DLD1 (cell line): ENCODE data around the gene DDHD1.
"Not testable (repeated sequence)": the region's sequence is repeated elsewhere in the genome, so short reads cannot be mapped to it uniquely, and the experiment has no call there.

Experiments used
- in situ Hi-C: cut with HindIII; loops from 2 replicates; pipeline ENCODE4 v1.10.0; 2017; ENCODE audit warnings: low sequenced_read_pairs

The DDHD1 gene

DNA sequence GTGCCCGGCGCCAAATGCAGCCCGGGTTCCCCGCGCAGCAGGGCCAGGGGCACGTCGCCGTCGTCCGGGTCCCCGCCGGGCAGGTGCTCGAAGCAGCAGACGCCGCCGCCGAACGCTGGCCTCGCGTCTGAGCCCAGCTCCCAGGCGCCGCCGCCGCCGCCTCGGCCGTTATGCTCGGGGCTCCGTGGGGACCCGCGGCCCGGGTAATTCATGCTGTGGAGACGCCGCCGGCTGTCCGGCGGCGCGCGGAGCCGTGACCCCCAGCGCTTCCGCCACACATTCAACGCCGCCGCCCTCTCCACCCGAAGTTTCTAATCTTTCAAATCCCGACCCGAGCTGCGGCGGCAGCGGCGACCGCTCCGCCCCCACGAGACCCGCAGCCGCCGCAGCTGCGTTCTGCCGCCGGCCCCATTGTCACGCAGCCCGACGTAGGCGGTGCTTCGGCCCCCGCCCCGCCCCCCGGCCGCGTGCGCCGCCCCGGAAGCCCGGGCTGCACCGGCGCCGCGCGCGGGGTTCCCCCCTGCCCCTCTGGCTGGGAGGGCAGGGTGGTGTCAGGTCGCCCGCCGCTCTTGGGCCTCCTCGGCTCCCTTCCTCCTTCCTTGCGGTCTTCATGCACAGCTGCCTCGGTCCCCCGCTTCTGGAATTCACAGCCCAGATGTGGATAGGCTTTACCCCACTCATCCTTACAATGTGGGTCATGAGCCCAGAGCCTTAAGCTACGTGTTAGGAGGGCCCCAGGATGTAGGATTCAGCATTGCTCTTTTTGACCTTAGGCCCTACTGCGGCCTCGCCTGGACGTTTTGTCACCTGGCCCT is at the start of gene DDHD1:
TSS of gene DDHD1 (minus strand) at position 437 of the 815 bp plus-strand sequence. CDS start at position 212, 225 bp downstream.
- in situ Hi-C loops = no loop called here

DNA sequence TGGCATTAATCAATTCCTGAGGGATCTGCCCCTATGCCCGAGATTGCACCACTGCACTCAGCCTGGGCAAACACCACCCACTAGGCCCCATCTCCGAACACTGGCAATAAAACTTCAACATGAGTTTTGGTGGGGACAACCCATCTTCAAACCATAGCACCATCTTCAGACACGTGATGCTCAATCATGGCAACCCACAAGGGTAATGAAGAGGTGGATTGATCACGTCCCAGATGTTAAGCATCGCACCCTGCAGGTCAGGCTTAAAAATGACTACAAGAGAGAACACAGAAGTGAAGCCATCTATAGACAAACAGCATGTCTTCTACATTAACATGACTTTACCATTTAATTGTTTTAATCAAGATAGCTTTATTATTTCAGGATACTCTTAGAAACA is 42.8 kb upstream of the DDHD1 start:
- in situ Hi-C loops = no loop called here

DNA sequence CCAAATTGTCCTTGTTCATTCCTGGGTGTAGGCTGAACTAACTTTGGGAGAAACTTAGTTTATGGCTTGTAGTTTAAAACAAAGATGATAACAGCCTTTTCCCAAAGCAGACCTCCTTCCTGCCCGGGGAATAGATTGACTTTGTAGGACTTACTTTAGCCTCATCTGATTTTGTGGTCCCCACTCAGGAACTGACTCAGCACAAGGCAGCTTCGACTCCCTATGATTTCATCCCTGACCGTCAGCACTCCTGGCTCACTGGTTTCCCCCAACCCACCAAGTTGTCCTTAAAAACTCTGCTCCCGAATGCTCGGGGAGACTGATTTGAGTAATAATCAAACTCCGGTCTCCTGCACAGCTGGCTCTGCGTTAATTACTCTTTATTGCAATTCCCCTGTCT is 40.1 kb upstream of the DDHD1 start:
- in situ Hi-C loops = no loop called here

DNA sequence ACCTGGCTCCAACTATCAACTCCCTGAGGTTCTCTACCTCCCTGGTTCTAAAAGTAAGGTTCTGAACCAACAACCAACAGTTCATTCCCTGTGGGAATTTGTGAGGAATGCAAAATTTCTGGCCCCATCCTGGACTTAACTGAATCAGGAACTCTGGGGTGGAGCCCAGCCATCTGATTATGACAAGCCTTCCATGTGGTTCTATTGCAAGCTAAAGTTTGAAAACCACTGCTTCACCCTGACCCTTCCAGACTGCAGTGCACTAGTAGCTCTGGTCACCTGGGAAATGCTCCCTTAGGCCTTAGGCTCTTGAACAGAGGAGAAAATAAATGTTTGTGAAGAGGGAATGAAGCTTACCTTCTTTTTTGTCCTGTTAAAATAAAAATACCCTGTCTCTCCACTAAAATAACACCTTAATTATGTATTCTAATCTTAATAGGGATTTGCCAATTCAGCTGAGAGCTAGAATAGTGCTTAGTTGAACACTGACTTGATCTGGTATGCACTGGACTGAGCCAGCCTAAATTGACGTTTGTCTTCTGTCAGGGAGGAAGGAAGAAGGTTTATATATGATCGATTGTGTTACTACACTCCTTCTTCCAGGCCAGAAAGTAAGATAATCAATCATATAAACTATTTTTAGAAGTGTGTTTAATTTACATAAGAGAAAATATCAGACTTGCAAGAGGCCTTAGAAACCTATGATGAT is 39.1 kb upstream of the DDHD1 start:
- in situ Hi-C loops = no loop called here

DNA sequence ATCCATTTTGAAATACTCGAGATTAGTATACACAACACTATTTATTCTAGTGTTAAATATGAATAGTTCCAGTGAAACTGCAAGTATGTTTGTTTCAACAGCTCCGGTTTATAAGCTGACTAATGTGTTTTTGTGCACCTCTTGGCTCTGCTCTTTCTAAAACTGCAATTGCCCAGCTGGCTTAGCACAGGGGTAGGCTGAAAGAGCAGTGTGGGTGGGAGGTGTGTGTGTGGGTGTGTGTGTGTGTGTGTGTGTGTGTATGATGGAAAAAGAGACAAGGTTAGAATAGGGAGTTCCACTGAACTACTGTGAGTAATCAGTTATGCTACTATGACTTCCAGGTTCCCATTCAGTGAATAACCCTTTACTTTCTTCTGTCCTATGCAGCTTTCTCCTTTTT is 37.8 kb upstream of the DDHD1 start:
- in situ Hi-C loops = no loop called here

DNA sequence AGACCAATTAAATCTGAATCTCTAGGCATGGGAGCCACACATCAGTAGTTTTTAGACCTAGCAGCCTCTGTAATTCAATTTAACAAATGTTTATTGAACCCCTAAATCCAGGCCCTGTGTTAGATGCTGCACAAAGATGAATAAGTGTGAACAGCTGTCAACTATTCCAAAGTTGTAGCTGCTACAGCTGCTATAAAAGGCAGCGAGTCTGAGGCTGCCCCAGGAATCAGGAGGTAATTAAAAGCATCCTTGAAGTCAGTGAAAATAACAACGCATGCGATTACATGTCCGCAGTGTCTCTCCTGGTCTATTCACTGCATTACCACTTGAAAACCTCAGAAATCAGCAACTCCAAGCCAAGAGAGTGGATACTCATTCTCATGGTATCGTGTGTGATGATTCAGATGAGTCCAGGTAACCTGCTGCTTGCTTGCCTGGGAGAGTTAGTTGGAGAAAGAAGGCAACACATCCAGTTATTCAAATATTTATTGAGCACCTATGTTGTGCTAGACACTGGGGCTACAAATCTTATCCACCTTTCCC is 34.9 kb upstream of the DDHD1 start:
- in situ Hi-C loops = no loop called here

DNA sequence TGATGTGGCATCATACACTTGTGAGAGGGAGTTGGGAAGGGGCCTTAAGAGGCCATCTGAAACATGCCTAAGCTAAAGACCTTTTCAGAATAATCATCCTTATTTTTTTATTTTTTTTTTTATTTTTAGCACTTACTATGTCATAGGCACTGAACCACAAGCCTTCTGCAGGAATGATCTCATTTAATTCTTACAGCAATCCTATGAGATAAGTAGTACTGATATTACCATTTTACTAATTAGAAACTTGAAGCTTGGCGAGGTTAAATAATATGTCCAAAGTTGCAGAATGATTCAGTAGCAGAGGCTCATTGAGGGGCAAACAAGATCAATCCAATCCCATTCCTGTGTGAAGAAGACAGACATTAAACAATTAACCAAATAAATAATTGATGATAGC is 33.4 kb upstream of the DDHD1 start:
- in situ Hi-C loops = no loop called here

DNA sequence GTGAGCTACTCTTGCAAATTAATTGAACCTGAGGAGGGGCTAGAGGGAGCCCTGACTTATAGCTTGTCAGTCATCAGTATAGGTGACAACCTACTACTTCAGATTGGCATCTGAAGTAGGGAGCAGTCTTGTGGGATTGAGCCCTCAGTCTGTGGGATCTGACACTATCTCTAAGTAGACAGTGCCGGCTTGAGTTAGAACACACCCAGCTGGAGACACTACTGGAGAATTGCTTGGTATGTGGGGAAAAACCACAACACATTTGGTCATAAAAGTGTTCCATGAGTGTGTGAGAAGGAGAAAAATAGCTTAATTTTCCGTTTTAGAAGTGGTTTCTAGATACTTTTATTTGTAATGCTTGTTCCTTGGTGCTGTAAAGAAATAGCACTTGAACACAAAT is 30.5 kb upstream of the DDHD1 start:
- in situ Hi-C loops = no loop called here

DNA sequence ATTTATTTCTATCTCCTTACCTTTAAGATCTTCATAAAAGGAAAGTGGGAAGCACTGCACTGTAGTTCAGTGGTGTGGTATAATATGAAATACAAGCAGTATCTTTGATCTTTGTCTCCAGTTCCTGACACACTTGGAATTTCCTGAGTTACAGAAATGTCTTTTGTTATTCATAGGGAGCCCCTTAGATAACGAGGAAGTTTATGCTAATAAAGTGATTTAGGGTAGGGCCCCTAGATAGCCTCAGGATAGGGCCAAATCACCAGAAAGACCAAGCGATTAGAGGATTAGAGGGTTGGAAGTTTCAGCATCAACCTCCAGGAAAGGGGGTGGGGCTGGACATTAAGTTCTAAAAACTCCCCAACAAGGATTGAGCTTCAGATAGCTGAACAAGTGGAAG is 29.9 kb upstream of the DDHD1 start:
- in situ Hi-C loops = no loop called here

DNA sequence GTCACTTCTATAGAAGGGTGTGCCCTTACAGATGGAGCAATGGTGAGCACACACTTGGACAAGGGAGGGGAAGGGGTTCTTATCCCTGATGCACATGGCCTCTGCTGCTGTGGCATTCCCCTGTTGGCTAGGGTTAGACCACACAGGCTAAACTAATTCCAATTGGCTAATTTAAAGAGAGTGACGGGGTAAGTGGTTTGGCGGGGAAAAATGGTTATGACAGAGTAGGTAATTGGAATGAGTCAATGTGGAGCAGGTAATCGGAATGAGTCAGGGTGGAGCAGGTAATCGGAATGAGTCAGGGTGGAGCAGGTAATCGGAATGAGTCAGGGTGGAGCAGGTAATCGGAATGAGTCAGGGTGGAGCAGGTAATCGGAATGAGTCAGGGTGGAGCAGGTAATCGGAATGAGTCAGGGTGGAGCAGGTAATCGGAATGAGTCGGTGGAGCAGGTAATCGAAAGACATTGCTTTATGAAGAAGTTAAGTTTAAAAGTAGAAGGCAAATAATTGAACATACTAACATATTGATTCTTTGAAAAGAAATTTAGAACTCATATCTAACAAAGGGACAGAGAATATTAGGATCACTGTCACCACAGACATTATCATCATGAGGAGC is 28.4 kb upstream of the DDHD1 start:
- in situ Hi-C loops = not testable (repeated sequence)

DNA sequence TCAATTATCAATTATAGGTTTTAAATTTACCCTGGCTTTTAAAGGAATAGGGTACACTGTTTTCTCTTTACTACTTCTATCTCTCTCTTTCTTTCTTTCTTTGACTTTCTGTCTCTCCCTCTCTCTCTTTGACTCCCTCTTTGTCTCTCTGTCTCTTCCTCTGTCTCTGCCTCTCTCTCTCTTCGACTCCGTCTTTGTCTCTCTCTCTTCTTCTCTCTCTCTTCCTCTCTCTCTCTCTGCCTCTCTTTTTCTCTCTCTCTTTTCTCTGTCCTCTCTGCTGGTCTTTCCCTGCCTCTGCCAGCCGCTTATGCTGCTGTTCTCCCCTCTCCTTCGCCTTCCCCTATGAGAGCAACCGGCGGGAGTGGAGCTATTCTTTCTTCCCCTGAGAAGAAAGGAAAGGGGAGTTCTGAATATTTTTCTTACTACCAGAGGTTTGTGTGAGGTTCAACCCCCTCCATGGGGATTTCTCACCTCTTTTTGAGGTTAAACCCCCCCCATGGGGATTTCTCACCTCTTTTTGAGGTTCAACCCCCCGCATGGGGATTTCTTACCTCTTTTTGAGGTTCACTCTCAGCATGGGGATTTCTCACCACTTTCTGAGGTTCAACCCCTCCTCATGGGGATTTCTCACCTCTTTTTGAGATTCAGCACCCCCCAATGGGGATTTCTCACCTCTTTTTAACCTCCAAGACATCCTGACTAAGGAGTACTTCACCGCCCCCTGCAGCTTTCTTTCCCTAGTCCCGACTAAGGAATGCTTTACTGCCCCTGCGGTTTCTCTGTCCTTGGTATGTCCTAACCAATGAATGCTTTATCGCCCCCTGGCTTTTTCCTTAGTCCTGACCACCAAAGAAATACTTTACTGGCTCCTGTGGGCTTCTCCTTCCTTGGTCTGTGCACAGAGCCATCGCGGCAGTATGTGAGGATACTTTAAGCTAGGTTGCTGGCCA is 27.4 kb upstream of the DDHD1 start:
- in situ Hi-C loops = no loop called here

DNA sequence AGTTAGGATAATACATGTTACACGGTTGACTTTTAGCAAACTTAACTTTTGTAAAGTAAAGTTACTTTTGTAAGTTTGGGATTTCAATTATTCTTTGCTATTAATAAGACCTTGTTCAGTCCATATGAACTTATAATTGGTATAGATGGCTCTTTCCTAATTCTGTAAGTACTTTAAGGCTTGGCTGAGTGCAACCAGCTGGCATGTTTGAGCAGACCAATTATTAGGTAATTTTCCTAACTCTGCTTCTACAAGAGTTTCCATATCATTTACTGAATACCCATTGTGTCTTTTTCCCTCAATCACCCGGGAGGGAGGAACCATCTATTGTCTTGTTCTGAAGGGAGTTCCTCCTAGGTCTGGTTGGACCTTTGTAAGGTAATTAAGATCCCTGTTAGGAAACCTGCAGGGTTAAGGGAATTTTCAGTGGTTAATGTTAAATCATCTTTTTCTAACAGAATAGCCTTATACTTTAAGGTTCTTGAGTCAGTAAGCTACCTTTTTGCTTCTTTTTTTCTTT is 26.4 kb upstream of the DDHD1 start:
- in situ Hi-C loops = not testable (repeated sequence)

DNA sequence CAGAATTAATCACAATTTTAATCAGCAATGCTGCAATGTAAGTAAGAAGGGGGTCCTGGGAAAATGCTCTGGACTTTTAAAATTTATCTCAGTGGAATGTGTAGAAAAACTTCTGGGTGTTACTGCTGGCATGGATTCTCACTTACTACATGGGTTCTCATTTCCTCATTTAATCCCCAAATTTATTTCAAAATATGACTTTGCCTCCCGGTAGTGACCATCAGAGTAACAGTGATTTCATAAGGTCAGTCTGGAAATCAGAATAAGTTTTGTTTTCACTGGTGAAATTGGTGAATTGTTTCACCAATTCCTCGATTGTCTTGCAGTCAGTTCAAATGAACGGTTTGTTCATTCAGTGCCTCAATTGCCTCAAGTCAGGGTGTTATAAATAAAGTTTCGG is 22.3 kb upstream of the DDHD1 start:
- in situ Hi-C loops = no loop called here

DNA sequence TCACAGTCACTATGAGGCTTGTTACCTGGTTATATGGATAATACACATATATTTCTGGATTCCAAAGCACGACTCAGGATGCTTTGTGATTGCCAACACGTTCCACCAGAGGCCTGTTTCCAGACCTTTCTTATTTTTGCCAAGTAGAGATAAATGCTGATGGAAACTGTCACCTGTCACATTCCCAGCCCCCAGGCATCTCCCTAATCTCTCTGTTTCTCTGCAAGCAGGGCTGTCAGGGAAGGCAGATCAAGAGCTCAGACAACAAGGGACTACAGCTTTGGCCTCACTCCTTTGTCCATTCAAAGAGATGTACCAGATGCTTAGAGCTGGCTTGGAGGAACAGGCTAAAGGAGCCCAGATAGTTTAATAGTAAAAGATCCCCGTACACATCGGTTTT is 21.8 kb upstream of the DDHD1 start:
- in situ Hi-C loops = no loop called here

DNA sequence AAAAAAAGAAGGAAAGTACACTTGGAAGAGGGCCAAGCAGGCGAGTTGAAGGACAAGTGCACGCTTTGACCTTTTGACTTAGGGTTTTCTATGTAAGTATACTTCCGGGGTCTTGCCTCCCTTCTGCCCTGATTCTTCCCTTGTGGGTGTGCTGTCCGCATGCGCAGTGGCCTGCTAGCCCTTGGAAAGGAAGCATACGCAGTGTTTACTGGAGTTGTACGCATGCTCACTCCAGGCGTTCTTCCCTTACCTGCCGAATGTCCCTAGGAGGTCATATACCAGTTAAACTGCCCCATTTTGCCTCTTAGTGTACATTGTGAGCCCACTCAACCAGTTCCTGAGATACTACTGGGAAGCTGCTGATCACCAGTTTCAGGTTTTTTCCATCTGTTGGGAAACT is 15.7 kb upstream of the DDHD1 start:
- in situ Hi-C loops = no loop called here

DNA sequence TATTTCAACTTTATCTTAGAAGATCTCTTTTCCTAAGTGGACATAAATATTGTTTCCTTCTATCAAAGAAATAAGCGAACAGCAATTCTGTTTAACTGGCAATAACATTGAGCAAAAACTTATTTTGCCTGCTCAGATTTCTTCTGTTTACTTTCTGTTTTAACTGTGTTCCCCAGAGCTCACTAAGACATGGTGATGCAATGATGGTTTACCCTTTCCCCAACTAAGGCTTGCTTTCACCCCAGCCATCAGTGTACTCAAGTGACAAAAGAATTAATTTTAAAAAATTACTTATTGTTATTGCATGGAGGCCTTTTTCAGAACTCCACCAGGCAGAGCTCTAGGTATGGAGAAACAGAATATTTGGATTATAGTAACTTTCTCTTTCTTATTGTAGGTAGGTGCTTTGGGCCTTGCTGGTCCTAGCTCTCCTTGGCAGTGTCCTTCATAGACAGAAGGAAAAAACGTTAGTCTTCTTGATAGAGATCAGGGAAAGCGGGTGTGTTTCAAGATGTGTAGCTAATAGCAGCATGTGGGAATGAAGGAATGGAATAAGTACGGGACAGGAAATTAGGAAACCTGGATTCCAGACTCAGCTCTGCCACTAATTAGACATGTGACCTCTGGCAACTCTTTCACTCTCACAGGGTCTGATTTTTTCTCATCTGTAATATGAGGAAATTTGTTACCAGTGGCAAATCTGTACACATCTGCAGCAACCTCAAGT is 14.6 kb upstream of the DDHD1 start:
- in situ Hi-C loops = no loop called here

DNA sequence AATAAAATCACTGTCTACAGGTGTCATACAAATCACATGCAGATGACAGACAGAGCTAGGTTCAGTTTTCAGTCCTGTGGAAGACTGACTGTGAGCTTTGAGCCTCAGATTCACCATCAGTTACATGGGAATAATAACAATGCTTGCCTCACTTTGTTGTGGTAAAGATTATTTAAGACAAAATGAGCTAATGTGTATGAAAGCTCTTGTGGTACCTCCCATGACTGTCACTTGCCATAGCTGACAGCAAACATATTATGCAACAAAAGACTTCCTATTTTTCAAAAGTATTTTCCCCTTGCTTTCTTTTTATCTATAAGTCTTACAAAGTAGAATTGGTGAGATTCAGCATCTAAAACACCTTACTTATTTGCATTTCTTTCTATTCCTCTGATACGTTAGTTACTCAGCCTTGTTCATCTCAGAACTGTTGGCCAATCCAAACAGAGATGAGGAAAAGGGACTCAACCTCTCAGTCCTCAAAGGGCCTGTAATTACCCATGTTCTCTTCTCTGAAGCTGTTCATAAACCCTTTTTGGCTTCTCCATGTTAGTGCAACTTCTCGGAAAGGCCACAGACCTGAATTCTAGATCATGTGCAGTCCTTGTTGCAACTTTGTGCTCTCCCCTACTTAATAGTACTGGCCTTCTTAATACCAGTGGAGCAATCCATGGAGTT is 8.8 kb upstream of the DDHD1 start:
- in situ Hi-C loops = no loop called here

DNA sequence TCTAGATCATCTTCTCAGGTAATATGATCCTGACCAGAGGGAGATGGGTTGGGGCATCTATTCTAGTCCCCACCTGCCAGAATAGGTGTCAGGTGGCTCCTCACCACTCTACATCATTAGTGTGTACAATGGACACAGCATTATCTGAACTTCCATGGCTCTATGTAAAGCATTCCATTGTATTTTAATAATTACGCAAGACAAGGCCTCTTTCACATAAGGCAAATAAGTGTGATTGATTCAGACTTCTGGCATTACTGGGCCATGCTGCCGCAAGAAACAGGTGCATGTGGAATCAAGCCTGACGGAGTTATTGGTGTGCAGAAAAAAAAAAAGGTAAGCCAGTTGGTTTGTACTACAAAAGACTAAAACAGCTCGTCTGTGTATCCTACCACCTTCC is 3.1 kb upstream of the DDHD1 start:
- in situ Hi-C loops = no loop called here

DNA sequence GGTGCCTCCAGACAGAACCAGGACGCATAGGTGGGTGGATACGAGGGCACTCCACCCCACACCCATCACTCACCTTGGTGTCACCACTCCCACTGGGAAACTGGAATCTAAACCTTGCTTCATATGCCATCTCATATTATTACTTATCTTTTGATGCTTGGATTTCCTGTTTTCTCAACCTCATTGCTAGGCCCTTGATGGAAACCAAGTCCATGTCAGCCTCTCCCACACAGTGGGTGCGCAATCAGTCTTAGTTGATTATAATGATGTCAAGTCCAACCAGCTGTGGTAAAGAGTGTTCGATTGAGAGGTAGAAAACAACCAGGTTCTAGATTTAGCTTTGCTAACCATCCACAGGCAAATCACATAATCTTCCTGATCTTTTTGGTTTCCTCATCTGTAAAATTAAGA is 584 bp upstream of the DDHD1 start:
- in situ Hi-C loops = no loop called here
